Measurements from ENCODE around the gene ZCWPW2. TPM values are rescaled to one million over a fixed set of nuclear protein-coding genes. Genes with fewer than 3 reads are reported as not detected.

ZCWPW2 gene
- polyA plus RNA-seq, 1 donor = 0.69 TPM

DNA sequence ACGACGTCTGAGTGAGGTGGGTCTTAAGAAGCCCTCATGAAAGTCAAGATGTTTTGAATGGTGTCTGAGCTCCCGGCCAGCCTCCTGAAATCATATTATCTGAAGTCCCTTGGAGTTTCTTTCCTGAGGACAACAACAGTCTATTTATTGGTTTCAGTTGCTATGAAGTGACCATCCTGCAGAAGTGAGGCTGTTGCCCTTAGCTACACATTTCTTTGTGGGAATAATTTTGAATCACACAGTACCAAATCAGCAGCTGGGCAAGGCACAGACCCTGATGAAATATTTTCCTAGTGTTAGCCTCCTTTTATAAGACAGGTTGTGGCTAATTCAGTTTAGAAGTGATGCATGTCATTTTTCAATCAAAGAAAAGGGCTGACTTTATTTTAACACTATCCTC, 220.8 kb downstream of the ZCWPW2 start:
- peak in 1 of 2 donors; percentile 5 for DNase-seq
- no peaks in the 10 kb centered on the region for H3K4me1 ChIP-seq (ENCODE audit: control insufficient read depth, insufficient read depth, low read length)
- WGBS (ENCODE audit: insufficient coverage, low lambda C conversion rate) = no CpG with 5 or more reads among the region's 3 CpGs
- H3K36me3 ChIP-seq (ENCODE audit: control insufficient read depth, insufficient read depth, low read length) = no peaks in the 10 kb centered on the region
- peaks cover 4% of the 10 kb centered on the region for H3K27me3 ChIP-seq (ENCODE audit: control insufficient read depth, insufficient read depth, low read length)
- no peak overlapping the region for H3K27ac ChIP-seq (ENCODE audit: low read length)
- H3K9me3 ChIP-seq (ENCODE audit: control insufficient read depth, low read depth, low read length) = no peaks in the 10 kb centered on the region
- no peak overlapping the region for H3K4me3 ChIP-seq (ENCODE audit: low read length)

GRCh38 chr3:28574036-28574435, 225.5 kb downstream of the ZCWPW2 start:
- H3K9me3 ChIP-seq (ENCODE audit: control insufficient read depth, low read depth, low read length) = no peaks in the 10 kb centered on the region
- H3K4me3 ChIP-seq (ENCODE audit: low read length) = no peak overlapping the region
- H3K4me1 ChIP-seq (ENCODE audit: control insufficient read depth, insufficient read depth, low read length) = no peaks in the 10 kb centered on the region
- DNase-seq = no peak
- H3K27ac ChIP-seq (ENCODE audit: low read length) = no peak overlapping the region
- 83% methylated on average over 1 of the region's 5 CpGs for WGBS (ENCODE audit: insufficient coverage, low lambda C conversion rate)
- H3K36me3 ChIP-seq (ENCODE audit: control insufficient read depth, insufficient read depth, low read length) = no peaks in the 10 kb centered on the region
- H3K27me3 ChIP-seq (ENCODE audit: control insufficient read depth, insufficient read depth, low read length) = peaks cover 41% of the 10 kb centered on the region

GRCh38 chr3:28575100-28575745, 226.7 kb downstream of the ZCWPW2 start:
- WGBS (ENCODE audit: insufficient coverage, low lambda C conversion rate) = no CpG with 5 or more reads among the region's 55 CpGs
- DNase-seq = peak in 1 of 2 donors; percentile 14
- no peaks in the 10 kb centered on the region for H3K4me1 ChIP-seq (ENCODE audit: control insufficient read depth, insufficient read depth, low read length)
- H3K27me3 ChIP-seq (ENCODE audit: control insufficient read depth, insufficient read depth, low read length) = peaks cover 42% of the 10 kb centered on the region
- no peaks in the 10 kb centered on the region for H3K36me3 ChIP-seq (ENCODE audit: control insufficient read depth, insufficient read depth, low read length)
- no peaks in the 10 kb centered on the region for H3K9me3 ChIP-seq (ENCODE audit: control insufficient read depth, low read depth, low read length)
- H3K27ac ChIP-seq (ENCODE audit: low read length) = no peak overlapping the region
- H3K4me3 ChIP-seq (ENCODE audit: low read length) = peak overlapping the region; percentile 44

Other genes with a start within 250 kb of the ZCWPW2 start
- 31.7 TPM for gene CMC1, start 107.1 kb upstream of the ZCWPW2 start, polyA plus RNA-seq
- 49.3 TPM for gene AZI2, start 103 bp downstream of the ZCWPW2 start, polyA plus RNA-seq